GM10266 (cell line): ENCODE data around the gene ZNF426.

Experiments
- DNase-seq: peaks from one replicate; pipeline ENCODE4 v3.0.0; 2012; ENCODE audit errors: extremely low spot score
- TF ChIP-seq, protein P1 (sequence below): IDR thresholded peaks from 2 replicates; pipeline ENCODE4 v1.5.1; 2012; ENCODE audit warnings: mild to moderate bottlenecking, low read depth; ENCODE audit not compliant: control insufficient read depth, insufficient read depth; ENCODE audit errors: missing control alignments

ZNF426 gene

DNA sequence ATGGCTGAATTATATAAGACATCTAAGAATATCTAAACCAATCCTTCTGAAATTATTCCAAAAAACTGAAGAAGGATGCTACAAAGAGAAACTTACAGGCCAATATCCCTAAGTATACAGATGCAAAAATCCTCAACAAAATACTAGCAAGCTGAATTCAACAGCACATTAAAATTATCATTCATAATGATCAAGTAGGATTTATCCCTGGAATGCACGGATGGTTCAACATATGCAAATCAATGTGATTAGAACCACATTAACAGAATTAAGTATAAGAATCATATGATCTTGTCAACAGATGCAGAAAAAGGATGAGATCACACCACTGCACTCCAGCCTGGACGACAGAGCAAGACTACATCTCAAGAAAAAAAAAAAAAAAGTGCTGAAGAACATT, 53.3 kb downstream of the ZNF426 start:
- DNase-seq, result no peak
- TF ChIP-seq, protein P1, sequence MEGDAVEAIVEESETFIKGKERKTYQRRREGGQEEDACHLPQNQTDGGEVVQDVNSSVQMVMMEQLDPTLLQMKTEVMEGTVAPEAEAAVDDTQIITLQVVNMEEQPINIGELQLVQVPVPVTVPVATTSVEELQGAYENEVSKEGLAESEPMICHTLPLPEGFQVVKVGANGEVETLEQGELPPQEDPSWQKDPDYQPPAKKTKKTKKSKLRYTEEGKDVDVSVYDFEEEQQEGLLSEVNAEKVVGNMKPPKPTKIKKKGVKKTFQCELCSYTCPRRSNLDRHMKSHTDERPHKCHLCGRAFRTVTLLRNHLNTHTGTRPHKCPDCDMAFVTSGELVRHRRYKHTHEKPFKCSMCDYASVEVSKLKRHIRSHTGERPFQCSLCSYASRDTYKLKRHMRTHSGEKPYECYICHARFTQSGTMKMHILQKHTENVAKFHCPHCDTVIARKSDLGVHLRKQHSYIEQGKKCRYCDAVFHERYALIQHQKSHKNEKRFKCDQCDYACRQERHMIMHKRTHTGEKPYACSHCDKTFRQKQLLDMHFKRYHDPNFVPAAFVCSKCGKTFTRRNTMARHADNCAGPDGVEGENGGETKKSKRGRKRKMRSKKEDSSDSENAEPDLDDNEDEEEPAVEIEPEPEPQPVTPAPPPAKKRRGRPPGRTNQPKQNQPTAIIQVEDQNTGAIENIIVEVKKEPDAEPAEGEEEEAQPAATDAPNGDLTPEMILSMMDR, result no peak

GRCh38 chr19:9474975-9475374, 63.5 kb downstream of the ZNF426 start:
- TF ChIP-seq, protein P1, result no peak
- no peak for DNase-seq
